ENCODE measurements around the gene B4GALNT2. TPM values are rescaled to one million over a fixed set of nuclear protein-coding genes. Genes with fewer than 3 reads are reported as not detected.

B4GALNT2 gene
- total RNA-seq, 1 experiment from 2014 or later: 0.05 TPM

DNA sequence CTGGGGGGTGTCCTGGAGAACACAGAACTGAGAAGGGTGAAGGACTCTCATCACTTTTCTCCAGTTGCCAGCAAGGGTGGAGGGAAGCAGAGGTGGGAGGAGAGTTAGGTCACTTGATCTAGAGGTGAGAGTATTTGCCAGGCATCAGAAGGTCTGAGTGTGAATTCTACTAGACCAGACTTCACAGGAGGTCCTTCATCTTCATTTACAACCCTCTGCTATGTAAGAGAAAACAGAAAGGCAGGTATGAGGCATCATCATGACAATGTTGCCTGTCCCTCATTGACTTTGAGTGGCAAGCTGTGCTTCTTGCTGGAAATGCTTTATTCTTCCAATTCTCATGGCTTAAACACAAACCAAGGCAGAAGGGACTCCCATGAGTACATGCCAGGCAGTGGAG is 45.9 kb upstream of the B4GALNT2 start:
- DNase-seq (ENCODE audit: unreplicated experiment): no peak
- Mint-ChIP-seq H3K27me3 (ENCODE audit: insufficient read depth, unreplicated experiment) (no peaks in the 10 kb centered on the region), H3K27ac (ENCODE audit: low read depth, unreplicated experiment) (no peak overlapping the region), H3K4me3 (ENCODE audit: unreplicated experiment) (no peak overlapping the region), H3K9me3 (ENCODE audit: unreplicated experiment) (no peaks in the 10 kb centered on the region), H3K4me1 (ENCODE audit: insufficient read depth, unreplicated experiment) (no peaks in the 10 kb centered on the region), H3K36me3 (ENCODE audit: insufficient read depth, unreplicated experiment) (no peaks in the 10 kb centered on the region)
- no TSS peak for BruUV-seq (replicated peaks)
- intact Hi-C loops (cut with micrococcal nuclease): no loop called here
- ChIA-PET CTCF (interaction anchor here (1.0 kb wide), 1 partner anchor 408 kb away, joined by 3 read pairs; no protein-coding TSS in a partner anchor), POLR2A (interaction anchor here (0.6 to 1.3 kb wide), 2 partner anchors 15 to 19 kb away, joined by 3 to 4 read pairs; no protein-coding TSS in a partner anchor)
- TF ChIP-seq, protein P1, sequence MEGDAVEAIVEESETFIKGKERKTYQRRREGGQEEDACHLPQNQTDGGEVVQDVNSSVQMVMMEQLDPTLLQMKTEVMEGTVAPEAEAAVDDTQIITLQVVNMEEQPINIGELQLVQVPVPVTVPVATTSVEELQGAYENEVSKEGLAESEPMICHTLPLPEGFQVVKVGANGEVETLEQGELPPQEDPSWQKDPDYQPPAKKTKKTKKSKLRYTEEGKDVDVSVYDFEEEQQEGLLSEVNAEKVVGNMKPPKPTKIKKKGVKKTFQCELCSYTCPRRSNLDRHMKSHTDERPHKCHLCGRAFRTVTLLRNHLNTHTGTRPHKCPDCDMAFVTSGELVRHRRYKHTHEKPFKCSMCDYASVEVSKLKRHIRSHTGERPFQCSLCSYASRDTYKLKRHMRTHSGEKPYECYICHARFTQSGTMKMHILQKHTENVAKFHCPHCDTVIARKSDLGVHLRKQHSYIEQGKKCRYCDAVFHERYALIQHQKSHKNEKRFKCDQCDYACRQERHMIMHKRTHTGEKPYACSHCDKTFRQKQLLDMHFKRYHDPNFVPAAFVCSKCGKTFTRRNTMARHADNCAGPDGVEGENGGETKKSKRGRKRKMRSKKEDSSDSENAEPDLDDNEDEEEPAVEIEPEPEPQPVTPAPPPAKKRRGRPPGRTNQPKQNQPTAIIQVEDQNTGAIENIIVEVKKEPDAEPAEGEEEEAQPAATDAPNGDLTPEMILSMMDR (IDR thresholded peaks at IDR 0.05; ENCODE audit: unreplicated experiment): no peak

DNA sequence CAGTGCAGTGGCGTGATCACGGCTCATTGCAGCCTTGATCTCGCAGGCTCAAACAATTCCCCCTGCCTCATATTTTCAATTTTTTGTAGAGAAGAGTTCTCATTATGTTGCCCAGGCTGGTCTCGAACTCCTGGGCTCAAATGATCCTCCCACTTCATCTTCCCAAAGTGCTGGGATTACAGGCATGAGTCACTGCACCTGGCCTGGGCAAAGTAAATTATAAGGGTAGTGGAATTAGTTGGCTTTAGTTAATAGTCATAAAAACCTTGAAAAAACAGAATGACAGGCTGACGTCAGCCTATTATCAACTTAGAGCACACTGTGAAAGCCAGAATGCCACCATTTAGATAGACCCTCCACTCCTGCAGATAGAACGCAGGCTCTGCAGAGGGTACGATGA is 43.5 kb upstream of the B4GALNT2 start:
- POLR2A ChIA-PET: no interaction called here
- DNase-seq (ENCODE audit: unreplicated experiment): no peak
- BruUV-seq (replicated peaks): no TSS peak

DNA sequence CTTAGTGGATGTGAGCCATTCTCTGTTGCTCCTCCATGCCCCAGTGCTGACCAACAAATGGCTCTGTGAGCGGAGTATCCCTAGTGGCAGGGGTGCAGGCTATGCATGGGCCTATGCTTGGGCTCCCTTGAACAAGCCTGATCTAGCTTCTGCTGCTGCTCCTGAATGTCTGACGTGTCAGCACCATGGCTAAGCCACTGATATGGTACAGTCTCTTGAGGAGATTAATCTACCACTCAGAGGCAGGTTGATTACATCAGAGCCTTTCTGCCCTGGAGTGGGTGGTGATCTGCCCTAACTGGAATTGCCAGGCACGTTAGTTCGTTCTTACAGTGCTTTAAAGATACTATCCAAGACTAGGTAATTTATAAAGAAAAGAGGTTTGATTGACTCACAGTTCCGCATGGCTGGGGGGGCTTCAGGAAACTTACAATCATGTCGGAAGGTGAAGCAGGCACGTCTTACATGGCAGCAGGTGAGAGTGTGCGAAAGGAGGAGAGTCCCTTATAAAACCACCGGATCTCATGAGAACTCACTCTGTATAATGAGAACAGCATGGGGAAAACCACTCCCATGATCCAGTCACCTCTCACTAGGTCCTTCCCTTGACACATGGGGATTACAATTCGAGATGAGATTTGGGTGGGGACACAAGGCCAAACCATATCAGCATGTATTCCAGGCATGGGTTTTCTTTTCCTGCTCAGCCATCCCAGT is 41.5 kb upstream of the B4GALNT2 start:
- TF ChIP-seq, protein P1 (IDR thresholded peaks at IDR 0.05; ENCODE audit: unreplicated experiment): no peak
- Mint-ChIP-seq H3K27me3 (ENCODE audit: insufficient read depth, unreplicated experiment) (no peaks in the 10 kb centered on the region), H3K4me3 (ENCODE audit: unreplicated experiment) (no peak overlapping the region), H3K27ac (ENCODE audit: low read depth, unreplicated experiment) (no peak overlapping the region), H3K9me3 (ENCODE audit: unreplicated experiment) (no peaks in the 10 kb centered on the region), H3K36me3 (ENCODE audit: insufficient read depth, unreplicated experiment) (no peaks in the 10 kb centered on the region), H3K4me1 (ENCODE audit: insufficient read depth, unreplicated experiment) (peaks cover 6% of the 10 kb centered on the region)
- intact Hi-C loops (cut with micrococcal nuclease): no loop called here
- ChIA-PET CTCF (no interaction called here), POLR2A (interaction anchor here (1.2 kb wide), 1 partner anchor 15 kb away, joined by 3 read pairs; no protein-coding TSS in a partner anchor)
- no TSS peak for BruUV-seq (replicated peaks)
- DNase-seq (ENCODE audit: unreplicated experiment): no peak

More for the DNA sequence above, 43.5 kb upstream of the B4GALNT2 start:
- intact Hi-C loops (cut with micrococcal nuclease): no loop called here
- CTCF ChIA-PET: interaction anchor here (0.6 kb wide), 1 partner anchor 72 kb away, joined by 3 read pairs; no protein-coding TSS in a partner anchor
- Mint-ChIP-seq H3K4me1 (ENCODE audit: insufficient read depth, unreplicated experiment) (peaks cover 6% of the 10 kb centered on the region), H3K27ac (ENCODE audit: low read depth, unreplicated experiment) (no peak overlapping the region), H3K4me3 (ENCODE audit: unreplicated experiment) (no peak overlapping the region), H3K36me3 (ENCODE audit: insufficient read depth, unreplicated experiment) (no peaks in the 10 kb centered on the region), H3K9me3 (ENCODE audit: unreplicated experiment) (no peaks in the 10 kb centered on the region), H3K27me3 (ENCODE audit: insufficient read depth, unreplicated experiment) (no peaks in the 10 kb centered on the region)
- TF ChIP-seq, protein P1 (IDR thresholded peaks at IDR 0.05; ENCODE audit: unreplicated experiment): no peak

DNA sequence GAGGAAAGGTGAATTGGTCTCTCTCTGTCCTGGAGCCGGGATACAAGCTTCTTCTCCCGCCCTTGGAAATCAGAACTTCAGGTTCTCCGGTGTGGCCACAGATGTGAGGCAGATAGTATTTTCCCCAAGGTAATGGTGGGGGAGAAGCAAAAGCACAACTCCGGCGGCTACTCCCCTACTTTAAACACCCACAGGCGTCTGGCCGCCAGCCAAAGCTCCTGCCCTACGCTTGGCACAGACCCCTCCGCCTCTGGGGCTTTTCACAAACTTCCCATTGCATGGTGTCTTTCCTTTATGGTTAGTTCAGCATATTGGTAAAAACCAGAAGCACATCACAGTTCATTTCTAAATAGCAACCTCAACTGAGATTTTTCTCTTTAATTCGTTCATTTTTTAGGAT is 39.4 kb upstream of the B4GALNT2 start:
- no peaks in the 10 kb centered on the region for H3K9me3 Mint-ChIP-seq (ENCODE audit: unreplicated experiment)
- CTCF ChIA-PET: no interaction called here
- H3K27ac Mint-ChIP-seq (ENCODE audit: low read depth, unreplicated experiment): no peak overlapping the region
- H3K36me3 Mint-ChIP-seq (ENCODE audit: insufficient read depth, unreplicated experiment): no peaks in the 10 kb centered on the region
- no peaks in the 10 kb centered on the region for H3K27me3 Mint-ChIP-seq (ENCODE audit: insufficient read depth, unreplicated experiment)
- peak; percentile 21 for DNase-seq (ENCODE audit: unreplicated experiment)
- intact Hi-C loops (cut with micrococcal nuclease): no loop called here
- no peak overlapping the region for H3K4me3 Mint-ChIP-seq (ENCODE audit: unreplicated experiment)
- TF ChIP-seq, protein P1 (IDR thresholded peaks at IDR 0.05; ENCODE audit: unreplicated experiment): no peak
- H3K4me1 Mint-ChIP-seq (ENCODE audit: insufficient read depth, unreplicated experiment): peaks cover 6% of the 10 kb centered on the region
- BruUV-seq (replicated peaks): no TSS peak
- POLR2A ChIA-PET: no interaction called here

Data from MCF 10A (cell line).